Right lobe of liver (tissue), 4 donors: ENCODE data around the gene NELFB.

Experiments
- CTCF ChIP-seq, 4 donors: fragments of 200-600 bp in 3 of 4; fragments of 450-650 bp in 1 of 4; IDR thresholded peaks; one replicate each; pipeline versions ENCODE4 v1.5.1 to v1.8.0; 2016 to 2022; ENCODE audit warnings: antibody characterized with exemption in 4 of 4, mild to moderate bottlenecking in 2 of 4
- POLR2A ChIP-seq: fragments of 450-650 bp; IDR thresholded peaks from one replicate; pipeline ENCODE4 v1.6.1; 2017; ENCODE audit warnings: antibody characterized with exemption, mild to moderate bottlenecking
- donor health status: DM: no; HTN: no; CAD: no.
- donor health status: DM: no; HTN: no; CAD: no.
- donor health status: DM: no; HTN: yes; CAD: no.

GRCh38 chr9:137240318-137240840 lies 14.7 kb upstream of the NELFB start:
- no peak for TF ChIP-seq POLR2A
- peak in 1 of 4 donors; percentile 12 for TF ChIP-seq CTCF (IDR thresholded peaks at IDR 0.05)
